HEK293 (cell line): ENCODE results near the gene C2orf69.

Experiments
- KLF10 ChIP-seq: fragments of 450-650 bp; IDR thresholded peaks from 2 replicates; pipeline ENCODE4 v1.5.1; 2018; ENCODE audit warnings: missing biosample characterization, mild to moderate bottlenecking, missing genetic modification characterization
- TRIM28 ChIP-seq: IDR thresholded peaks from 2 replicates; pipeline ENCODE4 v1.6.1; 2011; ENCODE audit warnings: low read length, control low read depth, borderline replicate concordance
- ZNF184 ChIP-seq: fragments of 450-650 bp; IDR thresholded peaks from 2 replicates; pipeline ENCODE4 v1.5.1; 2018; ENCODE audit warnings: missing biosample characterization, mild to moderate bottlenecking, missing genetic modification characterization
- TF ChIP-seq, protein P1 (sequence below): fragments of 450-650 bp; formaldehyde crosslinking; IDR thresholded peaks from 2 replicates; pipeline ENCODE4 v1.5.1; 2016; ENCODE audit warnings: missing biosample characterization, missing genetic modification characterization
- TF ChIP-seq, protein P2 (sequence below): fragments of 450-650 bp; formaldehyde crosslinking; IDR thresholded peaks from 2 replicates; pipeline ENCODE4 v1.5.1; 2017; ENCODE audit warnings: missing biosample characterization, missing genetic modification characterization
- TF ChIP-seq, protein P3 (sequence below): fragments of 450-650 bp; formaldehyde crosslinking; IDR thresholded peaks from 2 replicates; pipeline ENCODE4 v1.5.1; 2016; ENCODE audit warnings: missing biosample characterization, missing genetic modification characterization, low read depth
- TF ChIP-seq, protein P4 (sequence below): fragments of 450-650 bp; formaldehyde crosslinking; IDR thresholded peaks from 2 replicates; pipeline ENCODE4; 2016; ENCODE audit warnings: missing biosample characterization, missing genetic modification characterization
- TF ChIP-seq, protein P5 (sequence below): fragments of 450-650 bp; formaldehyde crosslinking; IDR thresholded peaks from 2 replicates; pipeline ENCODE4 v1.5.1; 2016; ENCODE audit warnings: missing biosample characterization, missing genetic modification characterization

DNA sequence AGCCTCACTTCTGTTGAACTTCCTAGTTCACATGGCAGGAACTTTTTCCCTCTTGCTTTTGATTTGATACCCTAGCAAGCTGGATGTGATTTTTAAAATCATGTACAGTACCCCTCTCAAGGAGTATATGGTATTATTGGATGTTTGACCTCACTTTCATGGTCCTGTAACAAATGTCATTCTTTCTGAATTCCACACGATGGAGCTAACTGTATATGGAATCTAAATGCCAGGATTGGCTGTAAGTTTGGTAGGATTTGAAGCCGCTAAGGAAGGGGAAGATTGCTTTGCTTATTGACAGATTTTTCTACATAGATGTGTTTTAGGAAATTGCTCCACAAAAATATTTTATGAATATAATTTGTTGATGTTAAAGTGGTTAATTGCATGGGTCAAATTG lies 62.6 kb downstream of the C2orf69 start:
- TF ChIP-seq, protein P1, sequence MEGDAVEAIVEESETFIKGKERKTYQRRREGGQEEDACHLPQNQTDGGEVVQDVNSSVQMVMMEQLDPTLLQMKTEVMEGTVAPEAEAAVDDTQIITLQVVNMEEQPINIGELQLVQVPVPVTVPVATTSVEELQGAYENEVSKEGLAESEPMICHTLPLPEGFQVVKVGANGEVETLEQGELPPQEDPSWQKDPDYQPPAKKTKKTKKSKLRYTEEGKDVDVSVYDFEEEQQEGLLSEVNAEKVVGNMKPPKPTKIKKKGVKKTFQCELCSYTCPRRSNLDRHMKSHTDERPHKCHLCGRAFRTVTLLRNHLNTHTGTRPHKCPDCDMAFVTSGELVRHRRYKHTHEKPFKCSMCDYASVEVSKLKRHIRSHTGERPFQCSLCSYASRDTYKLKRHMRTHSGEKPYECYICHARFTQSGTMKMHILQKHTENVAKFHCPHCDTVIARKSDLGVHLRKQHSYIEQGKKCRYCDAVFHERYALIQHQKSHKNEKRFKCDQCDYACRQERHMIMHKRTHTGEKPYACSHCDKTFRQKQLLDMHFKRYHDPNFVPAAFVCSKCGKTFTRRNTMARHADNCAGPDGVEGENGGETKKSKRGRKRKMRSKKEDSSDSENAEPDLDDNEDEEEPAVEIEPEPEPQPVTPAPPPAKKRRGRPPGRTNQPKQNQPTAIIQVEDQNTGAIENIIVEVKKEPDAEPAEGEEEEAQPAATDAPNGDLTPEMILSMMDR (tag by site-specific recombination), result peak; percentile 58; the same call in 1 of the 2 replicates
- TF ChIP-seq, protein P2, sequence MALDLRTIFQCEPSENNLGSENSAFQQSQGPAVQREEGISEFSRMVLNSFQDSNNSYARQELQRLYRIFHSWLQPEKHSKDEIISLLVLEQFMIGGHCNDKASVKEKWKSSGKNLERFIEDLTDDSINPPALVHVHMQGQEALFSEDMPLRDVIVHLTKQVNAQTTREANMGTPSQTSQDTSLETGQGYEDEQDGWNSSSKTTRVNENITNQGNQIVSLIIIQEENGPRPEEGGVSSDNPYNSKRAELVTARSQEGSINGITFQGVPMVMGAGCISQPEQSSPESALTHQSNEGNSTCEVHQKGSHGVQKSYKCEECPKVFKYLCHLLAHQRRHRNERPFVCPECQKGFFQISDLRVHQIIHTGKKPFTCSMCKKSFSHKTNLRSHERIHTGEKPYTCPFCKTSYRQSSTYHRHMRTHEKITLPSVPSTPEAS, result no peak
- no peak for TF ChIP-seq ZNF184 (tag by site-specific recombination)
- no peak for TF ChIP-seq KLF10 (tag by site-specific recombination)
- TF ChIP-seq, protein P3, sequence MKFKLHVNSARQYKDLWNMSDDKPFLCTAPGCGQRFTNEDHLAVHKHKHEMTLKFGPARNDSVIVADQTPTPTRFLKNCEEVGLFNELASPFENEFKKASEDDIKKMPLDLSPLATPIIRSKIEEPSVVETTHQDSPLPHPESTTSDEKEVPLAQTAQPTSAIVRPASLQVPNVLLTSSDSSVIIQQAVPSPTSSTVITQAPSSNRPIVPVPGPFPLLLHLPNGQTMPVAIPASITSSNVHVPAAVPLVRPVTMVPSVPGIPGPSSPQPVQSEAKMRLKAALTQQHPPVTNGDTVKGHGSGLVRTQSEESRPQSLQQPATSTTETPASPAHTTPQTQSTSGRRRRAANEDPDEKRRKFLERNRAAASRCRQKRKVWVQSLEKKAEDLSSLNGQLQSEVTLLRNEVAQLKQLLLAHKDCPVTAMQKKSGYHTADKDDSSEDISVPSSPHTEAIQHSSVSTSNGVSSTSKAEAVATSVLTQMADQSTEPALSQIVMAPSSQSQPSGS, result no peak
- TF ChIP-seq, protein P4, sequence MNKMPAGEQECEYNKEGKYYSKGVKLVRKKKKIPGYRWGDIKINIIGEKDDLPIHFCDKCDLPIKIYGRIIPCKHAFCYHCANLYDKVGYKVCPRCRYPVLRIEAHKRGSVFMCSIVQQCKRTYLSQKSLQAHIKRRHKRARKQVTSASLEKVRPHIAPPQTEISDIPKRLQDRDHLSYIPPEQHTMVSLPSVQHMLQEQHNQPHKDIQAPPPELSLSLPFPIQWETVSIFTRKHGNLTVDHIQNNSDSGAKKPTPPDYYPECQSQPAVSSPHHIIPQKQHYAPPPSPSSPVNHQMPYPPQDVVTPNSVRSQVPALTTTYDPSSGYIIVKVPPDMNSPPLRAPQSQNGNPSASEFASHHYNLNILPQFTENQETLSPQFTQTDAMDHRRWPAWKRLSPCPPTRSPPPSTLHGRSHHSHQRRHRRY, result no peak
- no peak for TF ChIP-seq TRIM28
- TF ChIP-seq, protein P5, sequence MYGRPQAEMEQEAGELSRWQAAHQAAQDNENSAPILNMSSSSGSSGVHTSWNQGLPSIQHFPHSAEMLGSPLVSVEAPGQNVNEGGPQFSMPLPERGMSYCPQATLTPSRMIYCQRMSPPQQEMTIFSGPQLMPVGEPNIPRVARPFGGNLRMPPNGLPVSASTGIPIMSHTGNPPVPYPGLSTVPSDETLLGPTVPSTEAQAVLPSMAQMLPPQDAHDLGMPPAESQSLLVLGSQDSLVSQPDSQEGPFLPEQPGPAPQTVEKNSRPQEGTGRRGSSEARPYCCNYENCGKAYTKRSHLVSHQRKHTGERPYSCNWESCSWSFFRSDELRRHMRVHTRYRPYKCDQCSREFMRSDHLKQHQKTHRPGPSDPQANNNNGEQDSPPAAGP (tag by site-specific recombination), result no peak
